Progenitor cell of endocrine pancreas (in vitro differentiated cells): ENCODE measurements around the gene TTC28. TPM values are rescaled to one million over a fixed set of nuclear protein-coding genes. Genes with fewer than 3 reads are reported as not detected.

ENCODE experiments used
- DNase-seq: peaks from one replicate; pipeline ENCODE4 v3.0.0; 2021; ENCODE audit warnings: low spot score; ENCODE audit not compliant: unreplicated experiment
- H3K27ac Mint-ChIP-seq: 2 replicates; pipeline ENCODE4 v1.8.0; 2021; ENCODE audit warnings: mild to moderate bottlenecking, moderate library complexity, mixed read lengths
- H3K27me3 Mint-ChIP-seq: 2 replicates; pipeline ENCODE4 v1.8.0; 2021; ENCODE audit warnings: mixed read lengths
- H3K36me3 Mint-ChIP-seq: 2 replicates; pipeline ENCODE4 v1.8.0; 2022; ENCODE audit warnings: mixed read lengths; ENCODE audit not compliant: insufficient read depth
- H3K4me1 Mint-ChIP-seq: 2 replicates; pipeline ENCODE4 v1.8.0; 2021; ENCODE audit warnings: low read depth, mixed read lengths
- H3K4me3 Mint-ChIP-seq: 2 replicates; pipeline ENCODE4 v1.8.0; 2021; ENCODE audit warnings: low read depth, mild to moderate bottlenecking, moderate library complexity, mixed read lengths
- H3K9me3 Mint-ChIP-seq: 2 replicates; pipeline ENCODE4 v1.8.0; 2021; ENCODE audit warnings: low read depth, mixed read lengths
- CTCF ChIP-seq: fragments of 200-600 bp; sonication (generic); IDR thresholded peaks from one replicate; pipeline ENCODE4 v1.5.0; 2021; ENCODE audit warnings: antibody characterized with exemption, mild to moderate bottlenecking; ENCODE audit not compliant: unreplicated experiment
- total RNA-seq: library from RNA; stranded (reverse); gene quantifications from 2 replicates; pipeline ENCODE4 v1.2.1, GENCODE V29; 2021

TTC28 gene
- total RNA-seq, 1 donor from 2014 or later = 35.2 TPM

- Mint-ChIP-seq H3K27ac (no peak overlapping the region), H3K9me3 (peaks cover 14% of the 10 kb centered on the region), H3K36me3 (peaks cover 3% of the 10 kb centered on the region), H3K27me3 (no peaks in the 10 kb centered on the region), H3K4me3 (no peak overlapping the region), H3K4me1 (peaks cover 4% of the 10 kb centered on the region)
- no peak for TF ChIP-seq CTCF
- no peak for DNase-seq
Observed at GRCh38 chr22:28154861-28155260, 524.8 kb downstream of the TTC28 start.

- no peaks in the 10 kb centered on the region for H3K36me3 Mint-ChIP-seq
- peaks cover 4% of the 10 kb centered on the region for H3K4me1 Mint-ChIP-seq
- no peaks in the 10 kb centered on the region for H3K9me3 Mint-ChIP-seq
- no peak for TF ChIP-seq CTCF
- H3K4me3 Mint-ChIP-seq = no peak overlapping the region
- H3K27me3 Mint-ChIP-seq = no peaks in the 10 kb centered on the region
- DNase-seq = no peak
- no peak overlapping the region for H3K27ac Mint-ChIP-seq
Observed at GRCh38 chr22:28151151-28151816, 528.4 kb downstream of the TTC28 start.

GRCh38 chr22:28148816-28149465 is 530.7 kb downstream of the TTC28 start:
- TF ChIP-seq CTCF = no peak
- H3K4me1 Mint-ChIP-seq = peaks cover 2% of the 10 kb centered on the region
- H3K27me3 Mint-ChIP-seq = no peaks in the 10 kb centered on the region
- H3K4me3 Mint-ChIP-seq = no peak overlapping the region
- no peak for DNase-seq
- H3K9me3 Mint-ChIP-seq = no peaks in the 10 kb centered on the region
- H3K36me3 Mint-ChIP-seq = no peaks in the 10 kb centered on the region
- H3K27ac Mint-ChIP-seq = no peak overlapping the region

- no peak for TF ChIP-seq CTCF
- no peak overlapping the region for H3K4me3 Mint-ChIP-seq
- H3K27me3 Mint-ChIP-seq = no peaks in the 10 kb centered on the region
- H3K4me1 Mint-ChIP-seq = peaks cover 2% of the 10 kb centered on the region
- DNase-seq = no peak
- no peak overlapping the region for H3K27ac Mint-ChIP-seq
- H3K36me3 Mint-ChIP-seq = no peaks in the 10 kb centered on the region
- H3K9me3 Mint-ChIP-seq = no peaks in the 10 kb centered on the region
Observed at GRCh38 chr22:28147401-28147800, 532.2 kb downstream of the TTC28 start.

GRCh38 chr22:28146401-28147314 is 533.0 kb downstream of the TTC28 start:
- Mint-ChIP-seq H3K4me1 (peaks cover 2% of the 10 kb centered on the region), H3K27ac (peak overlapping the region; percentile 5), H3K9me3 (no peaks in the 10 kb centered on the region), H3K36me3 (no peaks in the 10 kb centered on the region), H3K27me3 (no peaks in the 10 kb centered on the region), H3K4me3 (no peak overlapping the region)
- TF ChIP-seq CTCF = no peak
- DNase-seq = no peak
